Breast epithelium (tissue), 4 donors: ENCODE measurements around the gene RASA3. TPM values are rescaled to one million over a fixed set of nuclear protein-coding genes. Genes with fewer than 3 reads are reported as not detected.

Experiments
- DNase-seq, 2 donors: peaks; one replicate each; pipeline ENCODE4 v3.0.0-alpha.2; 2019; ENCODE audit warnings: low spot score in 2 of 2
- H3K27ac ChIP-seq, 2 donors: fragments of 200-600 bp; sonication (generic) in 1 of 2; one replicate each; pipeline ENCODE4 v1.5.1; 2016 to 2019; ENCODE audit warnings: mild to moderate bottlenecking in 1 of 2
- H3K27me3 ChIP-seq, 2 donors: fragments of 200-600 bp; sonication (generic) in 1 of 2; one replicate each; pipeline versions ENCODE4 v1.5.1 to v1.6.0; 2017 to 2019; ENCODE audit warnings: control low read depth in 1 of 2, mild to moderate bottlenecking in 1 of 2
- H3K36me3 ChIP-seq: fragments of 200-600 bp; one replicate; pipeline ENCODE4 v1.5.1; 2019
- H3K4me1 ChIP-seq, 2 donors: fragments of 200-600 bp; sonication (generic); one replicate each; pipeline ENCODE4 v1.5.1; 2016 to 2019; ENCODE audit warnings: control low read depth in 1 of 2
- H3K4me3 ChIP-seq, 3 donors: fragments of 200-600 bp; sonication (generic); 1 replicate in 2 of 3; 2 replicates in 1 of 3; pipeline ENCODE4 v1.5.1; 2016 to 2019; ENCODE audit warnings: mild to moderate bottlenecking in 3 of 3, moderate library complexity in 2 of 3
- H3K9me3 ChIP-seq, 2 donors: fragments of 200-600 bp; sonication (generic) in 1 of 2; one replicate each; pipeline ENCODE4 v1.5.1; 2016 to 2019; ENCODE audit warnings: control low read depth in 1 of 2
- CTCF ChIP-seq, 3 donors: fragments of 450-650 bp; IDR thresholded peaks; one replicate each; pipeline ENCODE4 v1.5.1; 2016 to 2017; ENCODE audit warnings: antibody characterized with exemption in 3 of 3, mild to moderate bottlenecking in 3 of 3, moderate library complexity in 3 of 3
- POLR2A ChIP-seq: fragments of 450-650 bp; IDR thresholded peaks from one replicate; pipeline ENCODE4 v1.6.1; 2016; ENCODE audit warnings: antibody characterized with exemption, mild to moderate bottlenecking, moderate library complexity
- POLR2AphosphoS5 ChIP-seq, 3 donors: sonication (generic); formaldehyde crosslinking; IDR thresholded peaks; one replicate each; pipeline ENCODE4 v1.6.1; 2017; ENCODE audit warnings: antibody characterized with exemption in 3 of 3
- intact Hi-C: fragments of 100-400 bp; cut with DNase I; formaldehyde crosslinking; loops from one replicate; pipeline ENCODE4 v1.15.1; 2023; ENCODE audit warnings: low total_unique reads
- total RNA-seq, 3 donors: library from RNA; depleted of rRNA; stranded (reverse); fragments of >200 nt; gene quantifications; one replicate each; pipeline ENCODE4 v1.1.0, GENCODE V29; 2016

RASA3 gene
- total RNA-seq, 3 donors from 2014 or later, result 14.2 to 54.9 (median 31.5) TPM

- Histone ChIP-seq H3K9me3 (no peaks in the 10 kb centered on the region), H3K27ac (no peak overlapping the region), H3K4me3 (no peak overlapping the region), H3K27me3 (no peaks in the 10 kb centered on the region), H3K4me1 (no peaks in the 10 kb centered on the region), H3K36me3 (no peaks in the 10 kb centered on the region)
- intact Hi-C loops, result loop anchor here (5.0 kb wide), 1 partner anchor 758 kb away; no protein-coding TSS in a partner anchor
- DNase-seq, result no peak
- TF ChIP-seq CTCF (IDR thresholded peaks at IDR 0.05) (no peak), POLR2AphosphoS5 (IDR thresholded peaks at IDR 0.05) (no peak), POLR2A (no peak)
Observed at GRCh38 chr13:114025405-114025713, 107.1 kb downstream of the RASA3 start.

DNA sequence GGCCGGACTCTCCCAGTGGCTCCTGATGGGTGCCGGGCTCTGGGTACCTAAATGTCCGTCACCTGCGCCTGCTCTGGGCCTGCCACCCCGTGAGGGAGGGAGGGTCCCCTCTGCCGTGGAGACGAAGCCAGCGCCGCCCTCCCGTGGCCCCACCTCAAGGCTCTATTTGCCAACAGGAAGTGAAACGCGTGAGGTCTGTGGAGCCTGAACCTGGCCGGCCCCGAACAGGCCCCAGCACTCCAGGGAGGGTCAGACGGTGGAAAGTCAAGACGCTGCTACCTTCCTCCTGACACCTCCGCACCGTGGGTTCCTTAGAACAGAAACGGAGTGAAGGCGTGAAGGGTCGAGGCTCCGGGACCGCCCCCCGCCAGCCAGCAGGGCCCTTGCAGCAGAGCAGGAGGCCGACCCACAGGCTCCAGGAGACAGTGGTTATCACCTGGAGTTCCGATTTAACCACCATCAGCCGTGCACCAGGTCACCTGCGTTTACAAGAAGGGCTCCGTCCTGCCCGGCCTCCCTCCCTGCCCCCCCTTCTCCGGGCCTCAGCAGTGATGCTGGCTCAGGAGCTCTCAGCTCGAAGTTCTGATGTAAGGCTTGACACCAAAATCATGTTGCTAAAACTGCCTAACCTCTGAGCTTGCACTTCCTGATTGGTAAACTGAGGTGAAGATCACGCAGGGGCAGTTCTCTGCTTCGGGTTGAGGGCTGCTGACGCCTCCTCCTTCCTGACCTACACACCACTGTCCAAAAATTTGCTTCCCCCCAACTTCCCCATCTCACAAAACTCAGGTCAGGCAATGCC lies 107.6 kb downstream of the RASA3 start:
- no peaks in the 10 kb centered on the region for H3K4me1 ChIP-seq
- intact Hi-C loops, result loop anchor here (5.0 kb wide), 1 partner anchor 758 kb away; no protein-coding TSS in a partner anchor
- H3K27ac ChIP-seq, result no peak overlapping the region

DNA sequence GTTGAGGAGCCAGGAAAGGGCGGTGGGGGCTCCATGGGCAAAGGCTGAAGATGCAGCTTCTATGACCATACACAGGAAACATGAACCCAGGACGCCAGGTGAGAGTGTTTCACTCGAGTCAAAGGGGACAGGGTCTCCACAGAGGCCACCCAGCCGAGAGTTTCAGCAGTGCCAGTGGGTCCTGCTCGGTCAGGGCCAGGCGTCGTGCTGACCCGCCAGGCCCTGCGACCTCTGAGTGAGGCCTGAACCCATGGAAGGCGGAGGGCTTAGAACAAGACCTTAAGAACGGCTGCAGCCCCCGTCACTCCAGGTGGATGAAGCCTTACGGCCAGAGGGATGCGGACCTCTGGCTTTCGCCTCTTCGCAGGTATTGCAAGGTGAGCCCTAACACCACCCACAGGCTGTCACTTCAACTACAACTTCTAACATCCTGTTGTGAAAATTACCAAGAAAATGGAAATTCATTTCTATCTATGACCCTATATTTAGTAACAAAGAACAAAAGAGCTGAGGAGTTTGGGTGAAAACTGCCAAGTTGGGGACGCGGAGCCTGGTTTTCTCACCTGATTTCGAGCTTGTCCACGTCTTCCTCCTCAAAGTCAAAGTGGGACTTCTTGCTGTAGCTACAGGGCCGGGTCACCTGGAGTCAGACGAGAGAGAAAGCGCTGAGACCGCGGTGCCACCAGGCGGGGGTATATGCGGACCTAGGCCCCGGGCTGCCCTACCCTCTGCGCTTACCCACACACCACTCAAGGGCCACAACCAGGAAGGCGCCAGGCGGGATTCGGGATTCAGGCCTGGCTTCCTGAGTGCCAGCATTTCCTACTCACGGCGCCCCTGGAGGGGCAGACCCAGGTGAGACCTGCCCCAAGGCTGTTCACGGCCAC lies 108.5 kb downstream of the RASA3 start:
- Histone ChIP-seq H3K36me3 (no peaks in the 10 kb centered on the region), H3K27me3 (no peaks in the 10 kb centered on the region), H3K4me1 (no peaks in the 10 kb centered on the region), H3K4me3 (no peak overlapping the region), H3K27ac (no peak overlapping the region), H3K9me3 (no peaks in the 10 kb centered on the region)
- TF ChIP-seq POLR2AphosphoS5 (IDR thresholded peaks at IDR 0.05), result no peak
- no peak for TF ChIP-seq POLR2A
- no peak for TF ChIP-seq CTCF (IDR thresholded peaks at IDR 0.05)
- no peak for DNase-seq
- intact Hi-C loops, result no loop called here

More for the DNA sequence above, 107.6 kb downstream of the RASA3 start:
- Histone ChIP-seq H3K36me3 (no peaks in the 10 kb centered on the region), H3K4me3 (no peak overlapping the region), H3K27me3 (no peaks in the 10 kb centered on the region), H3K9me3 (no peaks in the 10 kb centered on the region)
- TF ChIP-seq POLR2AphosphoS5 (IDR thresholded peaks at IDR 0.05), result no peak
- no peak for TF ChIP-seq CTCF (IDR thresholded peaks at IDR 0.05)
- no peak for TF ChIP-seq POLR2A
- no peak for DNase-seq

DNA sequence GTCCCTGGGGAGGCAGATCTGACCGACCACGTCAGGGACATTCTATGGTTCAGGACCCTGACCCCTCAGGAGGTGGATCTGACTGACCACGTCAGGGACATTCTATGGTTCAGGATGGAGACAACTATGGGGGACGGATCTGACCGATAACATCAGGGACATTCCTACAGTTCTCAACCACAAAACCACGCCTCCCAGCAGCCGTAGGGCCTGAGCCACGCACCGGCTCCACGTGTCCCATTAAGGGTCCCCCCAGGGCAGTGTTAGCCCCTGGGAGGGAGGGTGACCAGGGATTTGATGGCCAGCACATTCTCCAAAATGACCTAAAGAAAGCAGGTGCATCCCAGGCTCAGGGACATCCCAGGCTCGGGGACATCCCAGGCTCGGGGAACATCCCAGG lies 109.5 kb downstream of the RASA3 start:
- no peaks in the 10 kb centered on the region for H3K36me3 ChIP-seq
- no peak for DNase-seq
- intact Hi-C loops, result no loop called here

More for the DNA sequence above, 109.5 kb downstream of the RASA3 start:
- Histone ChIP-seq H3K4me3 (no peak overlapping the region), H3K9me3 (no peaks in the 10 kb centered on the region), H3K27me3 (no peaks in the 10 kb centered on the region), H3K27ac (no peak overlapping the region), H3K4me1 (no peaks in the 10 kb centered on the region)
- TF ChIP-seq POLR2AphosphoS5 (IDR thresholded peaks at IDR 0.05) (no peak), CTCF (IDR thresholded peaks at IDR 0.05) (no peak), POLR2A (no peak)
